HepG2 (cell line): ENCODE data around the gene CTSA. TPM values are rescaled to one million over a fixed set of nuclear protein-coding genes. Genes with fewer than 3 reads are reported as not detected.
A peak's percentile ranks its signal among the peaks of the same experiment; 100 is the strongest.

ENCODE experiments used
- ATAC-seq: fragments of 200-7000 bp; cut with Tn5 transposase; 3 replicates; pipeline ENCODE4 v1.9.1; 2020; ENCODE audit warnings: mild to moderate bottlenecking, moderate library complexity
- BruUV-seq: library from RNA; stranded (reverse); fragments of 400-500 nt; replicated peaks from 2 replicates; lab custom pipeline; 2021; lab: Mats Ljungman, UMichigan
- CTCF ChIA-PET: fragments of 300-600 bp; formaldehyde crosslinking; extraction: SDS; loops from one replicate; lab custom pipeline; 2021; ENCODE audit warnings: low total read pairs, inconsistent platforms, low intra/inter-chr PET ratio; lab: Yijun Ruan, JAX
- POLR2A ChIA-PET: fragments of 350-600 bp; sonication (Branson Sonifier 250); formaldehyde crosslinking; loops from one replicate; lab custom pipeline; 2020; ENCODE audit warnings: antibody characterized with exemption, inconsistent platforms; lab: Yijun Ruan, JAX
- DNase-seq: peaks from one replicate; pipeline ENCODE4 v3.0.0-alpha.2; 2015; ENCODE audit warnings: low spot score
- FAIRE-seq: peaks from 3 replicates; lab custom pipeline; 2011; peaks lifted over from hg19 to GRCh38; lab: Jason Lieb, UNC
- H2AFZ ChIP-seq: one replicate; pipeline ENCODE4 v1.6.1; 2011; ENCODE audit warnings: low read length, inconsistent platforms
- H3K27ac ChIP-seq: fragments of 300-600 bp; 3 replicates; pipeline ENCODE4 v1.8.0; 2011; ENCODE audit warnings: mixed run types, mild to moderate bottlenecking, mixed read lengths, low read length, inconsistent platforms; ENCODE audit not compliant: insufficient read depth; ENCODE audit errors: extremely low read length
- H3K27me3 ChIP-seq, 2 experiments: fragments of 200-600 bp in 1 of 2; 2 replicates in 1 of 2; 3 replicates in 1 of 2; pipeline versions ENCODE4 v1.6.0 to v1.8.0; 2011; ENCODE audit warnings: low read length in 2 of 2, mild to moderate bottlenecking in 2 of 2, moderate library complexity in 2 of 2, inconsistent platforms in 1 of 2; ENCODE audit not compliant: insufficient read depth in 2 of 2, control insufficient read depth in 1 of 2
- H3K36me3 ChIP-seq, 2 experiments: fragments of 200-600 bp in 1 of 2; replicated peaks in 1 of 2; 2 replicates in 1 of 2; 3 replicates in 1 of 2; pipeline versions ENCODE4 v1.5.1 to v1.8.0; 2011; ENCODE audit warnings: low read length in 2 of 2, inconsistent platforms in 1 of 2; ENCODE audit not compliant: insufficient read depth in 2 of 2, control insufficient read depth in 1 of 2
- H3K4me1 ChIP-seq: 2 replicates; pipeline ENCODE4 v1.5.1; 2012; ENCODE audit warnings: low read length, inconsistent platforms; ENCODE audit not compliant: insufficient read depth
- H3K4me2 ChIP-seq: 2 replicates; pipeline ENCODE4 v1.6.0; 2011; ENCODE audit warnings: low read depth, low read length, inconsistent platforms
- H3K4me3 ChIP-seq, 3 experiments: fragments of 200-600 bp in 1 of 3; sonication (generic), shearing (Covaris generic) in 1 of 3; replicated peaks in 1 of 3; 2 replicates each; pipeline ENCODE4 v1.5.1; 2011 to 2016; ENCODE audit warnings: low read length in 3 of 3, inconsistent platforms in 2 of 3, low read depth in 2 of 3, mild to moderate bottlenecking in 2 of 3, control low read depth in 1 of 3, mixed read lengths in 1 of 3; ENCODE audit not compliant: insufficient read depth in 1 of 3
- H3K79me2 ChIP-seq: one replicate; pipeline ENCODE4 v1.6.1; 2011; ENCODE audit warnings: low read length, inconsistent platforms; ENCODE audit not compliant: insufficient read depth
- H3K9ac ChIP-seq: 2 replicates; pipeline ENCODE4 v1.6.0; 2011; ENCODE audit warnings: mild to moderate bottlenecking, low read depth, low read length, inconsistent platforms; ENCODE audit not compliant: insufficient read depth
- H3K9me3 ChIP-seq: 2 replicates; pipeline ENCODE4 v1.5.1; 2012; ENCODE audit warnings: mild to moderate bottlenecking, low read length
- H4K20me1 ChIP-seq: 2 replicates; pipeline ENCODE4 v1.6.0; 2011; ENCODE audit warnings: inconsistent platforms, mild to moderate bottlenecking, low read length, moderate library complexity; ENCODE audit not compliant: insufficient read depth
- CHD4 ChIP-seq: fragments of 200-600 bp; sonication (generic); IDR thresholded peaks from 2 replicates; pipeline ENCODE4 v1.7.0; 2017; ENCODE audit warnings: mild to moderate bottlenecking, low read length, borderline replicate concordance
- DNMT3B ChIP-seq: conservative IDR thresholded peaks from 2 replicates; pipeline ENCODE4 v1.6.1; 2016; ENCODE audit warnings: missing biosample characterization, control low read depth
- GFI1 ChIP-seq: sonication (generic); formaldehyde crosslinking; IDR thresholded peaks from 2 replicates; pipeline ENCODE4 v1.5.0; 2020; ENCODE audit warnings: missing genetic modification reagents, mild to moderate bottlenecking, borderline replicate concordance
- IKZF1 ChIP-seq: fragments of 450-650 bp; IDR thresholded peaks from 2 replicates; pipeline ENCODE4 v1.7.1; 2016
- NR2C2 ChIP-seq: sonication (generic); formaldehyde crosslinking; IDR thresholded peaks from 2 replicates; pipeline ENCODE4 v1.4.0; 2020; ENCODE audit warnings: missing genetic modification reagents, mild to moderate bottlenecking, moderate library complexity, borderline replicate concordance
- ONECUT2 ChIP-seq: sonication (generic); formaldehyde crosslinking; IDR thresholded peaks from 2 replicates; pipeline ENCODE4 v1.4.0; 2020; ENCODE audit warnings: missing genetic modification reagents
- RARG ChIP-seq: sonication (generic); formaldehyde crosslinking; IDR thresholded peaks from 2 replicates; pipeline ENCODE4 v1.4.0; 2020; ENCODE audit warnings: low read depth, mild to moderate bottlenecking, missing genetic modification reagents
- TARDBP ChIP-seq: sonication (generic); formaldehyde crosslinking; IDR thresholded peaks from 2 replicates; pipeline ENCODE4 v1.8.0; 2022; ENCODE audit warnings: mild to moderate bottlenecking, missing genetic modification reagents
- ZNF24 ChIP-seq: fragments of 450-650 bp; IDR thresholded peaks from 2 replicates; pipeline ENCODE4 v1.6.1; 2017; ENCODE audit warnings: antibody characterized with exemption, mild to moderate bottlenecking
- ZNF546 ChIP-seq: sonication (generic); formaldehyde crosslinking; conservative IDR thresholded peaks from 2 replicates; pipeline ENCODE4 v1.8.1; 2023; ENCODE audit warnings: mild to moderate bottlenecking, missing genetic modification reagents
- ZNF883 ChIP-seq: sonication (generic); formaldehyde crosslinking; IDR thresholded peaks from 2 replicates; pipeline ENCODE4 v1.5.1; 2020; ENCODE audit warnings: mild to moderate bottlenecking, missing genetic modification reagents; ENCODE audit errors: not compliant biosample characterization
- ZZZ3 ChIP-seq: sonication (generic); formaldehyde crosslinking; IDR thresholded peaks from 2 replicates; pipeline ENCODE4 v1.4.0; 2020; ENCODE audit warnings: missing genetic modification reagents, mild to moderate bottlenecking, borderline replicate concordance
- WGBS: methylation state at CpG from one replicate; pipeline ENCODE4 v1.1.6; 2017; ENCODE audit warnings: low lambda C conversion rate; 5-methylcytosine and 5-hydroxymethylcytosine counted together
- in situ Hi-C: cut with HindIII; loops from 2 replicates; pipeline ENCODE4 v1.10.0; 2017; ENCODE audit warnings: low pct_unique_long_range_greater_than_20kb; ENCODE audit not compliant: extremely low pct_ligation_motif_present
- intact Hi-C: fragments of 100-400 bp; cut with micrococcal nuclease; formaldehyde crosslinking; loops from one replicate; pipeline ENCODE4 v1.10.0; 2022; ENCODE audit not compliant: unreplicated experiment
- polyA plus RNA-seq, 8 experiments: library from polyadenylated mRNA; depleted of rRNA in 3 of 8; stranded (reverse) in 7 of 8; unstranded in 1 of 8; fragments of >200 nt; fragmentation: Illumina TruSeq in 4 of 8; extraction: Trizol in 4 of 8; gene quantifications; 2 replicates each; pipeline versions ENCODE4 v1.2.1 to v1.2.3, GENCODE V29; 2011 to 2016; ENCODE audit warnings: low read depth in 4 of 8, missing spikeins in 1 of 8, mixed read lengths in 1 of 8; ENCODE audit not compliant: insufficient read depth in 1 of 8
- total RNA-seq, 5 experiments: library from RNA; depleted of rRNA; stranded (reverse); fragments of >200 nt; fragmentation: Illumina TruSeq; extraction: Trizol; gene quantifications; 2 replicates each; pipeline ENCODE4 v1.2.3, GENCODE V29; 2016; ENCODE audit warnings: low read depth in 1 of 5
- TF ChIP-seq, protein P1 (sequence below): sonication (generic); formaldehyde crosslinking; IDR thresholded peaks from 2 replicates; pipeline ENCODE4 v1.9.0; 2022; ENCODE audit warnings: missing genetic modification reagents, mild to moderate bottlenecking, borderline replicate concordance
- TF ChIP-seq, protein P2 (sequence below), 2 experiments: fragments of 450-650 bp in 1 of 2; sonication (generic) in 1 of 2; formaldehyde crosslinking; IDR thresholded peaks; 2 replicates each; pipeline versions ENCODE4 v1.5.0 to v1.8.0; 2020 to 2022; ENCODE audit warnings: mild to moderate bottlenecking in 1 of 2, missing genetic modification reagents in 1 of 2
- TF ChIP-seq, protein P3 (sequence below): sonication (generic); formaldehyde crosslinking; IDR thresholded peaks from 2 replicates; pipeline ENCODE4 v1.4.0; 2020; ENCODE audit warnings: low read depth, mild to moderate bottlenecking, missing genetic modification reagents
- TF ChIP-seq, protein P4 (sequence below): sonication (generic); formaldehyde crosslinking; IDR thresholded peaks from 2 replicates; pipeline ENCODE4 v1.5.1; 2020; ENCODE audit warnings: mild to moderate bottlenecking, missing genetic modification reagents, moderate library complexity
- TF ChIP-seq, protein P5 (sequence below): sonication (generic); formaldehyde crosslinking; IDR thresholded peaks from 2 replicates; pipeline ENCODE4 v1.8.1; 2022; ENCODE audit warnings: low read depth, mild to moderate bottlenecking, missing genetic modification reagents

CTSA gene
- total and polyA plus RNA-seq, 2 of the 13 experiments (the other 11 are each of a cell fraction or from before 2014, with no cell fraction given), result 202 to 231 TPM

GRCh38 chr20:45883100-45883469 lies 8.1 kb upstream of the CTSA start:
- no peak overlapping the region for H3K27ac ChIP-seq
- no peak for DNase-seq
- H3K4me3 ChIP-seq, result no peak overlapping the region
- peaks cover 22% of the 10 kb centered on the region for H3K4me1 ChIP-seq
- POLR2A ChIA-PET, result interaction anchor here (0.7 to 7.5 kb wide), 13 partner anchors 8 to 88 kb away, joined by 3 to 129 read pairs (median 14); partner anchors contain the start of genes ACOT8, CTSA, NEURL2 and PCIF1
- no peak for FAIRE-seq
- H3K9me3 ChIP-seq, result no peaks in the 10 kb centered on the region
- H3K36me3 ChIP-seq, result peaks cover 17 to 41% of the 10 kb centered on the region in 2 experiments
- H2AFZ ChIP-seq, result no peak overlapping the region
- no peaks in the 10 kb centered on the region for H4K20me1 ChIP-seq
- no peak overlapping the region for H3K4me2 ChIP-seq
- CTCF ChIA-PET, result no interaction called here
- in situ Hi-C loops (no loop called here), intact Hi-C loops (loop anchor here (5.0 to 10.0 kb wide), 2 partner anchors 51 to 88 kb away; partner anchors contain the start of genes DNTTIP1, SNX21 and WFDC3)
- ATAC-seq, result no peak
- no TSS peak for BruUV-seq
- no peak overlapping the region for H3K9ac ChIP-seq
- peaks cover 16% of the 10 kb centered on the region for H3K79me2 ChIP-seq
- no peaks in the 10 kb centered on the region; a peak in 1 of 5 replicates for H3K27me3 ChIP-seq
- WGBS, result 94% methylated on average over 9 of the region's 9 CpGs
- no peak for TF ChIP-seq RARG (CRISPR knock-in tag)
- TF ChIP-seq, protein P1, sequence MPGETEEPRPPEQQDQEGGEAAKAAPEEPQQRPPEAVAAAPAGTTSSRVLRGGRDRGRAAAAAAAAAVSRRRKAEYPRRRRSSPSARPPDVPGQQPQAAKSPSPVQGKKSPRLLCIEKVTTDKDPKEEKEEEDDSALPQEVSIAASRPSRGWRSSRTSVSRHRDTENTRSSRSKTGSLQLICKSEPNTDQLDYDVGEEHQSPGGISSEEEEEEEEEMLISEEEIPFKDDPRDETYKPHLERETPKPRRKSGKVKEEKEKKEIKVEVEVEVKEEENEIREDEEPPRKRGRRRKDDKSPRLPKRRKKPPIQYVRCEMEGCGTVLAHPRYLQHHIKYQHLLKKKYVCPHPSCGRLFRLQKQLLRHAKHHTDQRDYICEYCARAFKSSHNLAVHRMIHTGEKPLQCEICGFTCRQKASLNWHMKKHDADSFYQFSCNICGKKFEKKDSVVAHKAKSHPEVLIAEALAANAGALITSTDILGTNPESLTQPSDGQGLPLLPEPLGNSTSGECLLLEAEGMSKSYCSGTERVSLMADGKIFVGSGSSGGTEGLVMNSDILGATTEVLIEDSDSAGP (CRISPR knock-in tag), result no peak
- TF ChIP-seq ZZZ3 (CRISPR knock-in tag), result no peak
- TF ChIP-seq ZNF24, result no peak
- TF ChIP-seq CHD4, result no peak
- no peak for TF ChIP-seq NR2C2
- TF ChIP-seq TARDBP (CRISPR knock-in tag), result 0 out of 2 replicates have a peak, but pooled peaks have one; percentile 34
- TF ChIP-seq ZNF883 (CRISPR knock-in tag), result peak; percentile 63
- TF ChIP-seq ZNF546 (CRISPR knock-in tag), result no peak
- TF ChIP-seq, protein P2, sequence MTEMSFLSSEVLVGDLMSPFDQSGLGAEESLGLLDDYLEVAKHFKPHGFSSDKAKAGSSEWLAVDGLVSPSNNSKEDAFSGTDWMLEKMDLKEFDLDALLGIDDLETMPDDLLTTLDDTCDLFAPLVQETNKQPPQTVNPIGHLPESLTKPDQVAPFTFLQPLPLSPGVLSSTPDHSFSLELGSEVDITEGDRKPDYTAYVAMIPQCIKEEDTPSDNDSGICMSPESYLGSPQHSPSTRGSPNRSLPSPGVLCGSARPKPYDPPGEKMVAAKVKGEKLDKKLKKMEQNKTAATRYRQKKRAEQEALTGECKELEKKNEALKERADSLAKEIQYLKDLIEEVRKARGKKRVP (CRISPR knock-in tag; IDR thresholded peaks at IDR 0.05), result no peak
- no peak for TF ChIP-seq DNMT3B (CRISPR knock-in tag)
- TF ChIP-seq ONECUT2, result no peak
- TF ChIP-seq GFI1 (CRISPR knock-in tag), result no peak
- TF ChIP-seq IKZF1, result no peak
- TF ChIP-seq, protein P3, sequence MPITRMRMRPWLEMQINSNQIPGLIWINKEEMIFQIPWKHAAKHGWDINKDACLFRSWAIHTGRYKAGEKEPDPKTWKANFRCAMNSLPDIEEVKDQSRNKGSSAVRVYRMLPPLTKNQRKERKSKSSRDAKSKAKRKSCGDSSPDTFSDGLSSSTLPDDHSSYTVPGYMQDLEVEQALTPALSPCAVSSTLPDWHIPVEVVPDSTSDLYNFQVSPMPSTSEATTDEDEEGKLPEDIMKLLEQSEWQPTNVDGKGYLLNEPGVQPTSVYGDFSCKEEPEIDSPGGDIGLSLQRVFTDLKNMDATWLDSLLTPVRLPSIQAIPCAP (CRISPR knock-in tag), result no peak
- TF ChIP-seq, protein P4, sequence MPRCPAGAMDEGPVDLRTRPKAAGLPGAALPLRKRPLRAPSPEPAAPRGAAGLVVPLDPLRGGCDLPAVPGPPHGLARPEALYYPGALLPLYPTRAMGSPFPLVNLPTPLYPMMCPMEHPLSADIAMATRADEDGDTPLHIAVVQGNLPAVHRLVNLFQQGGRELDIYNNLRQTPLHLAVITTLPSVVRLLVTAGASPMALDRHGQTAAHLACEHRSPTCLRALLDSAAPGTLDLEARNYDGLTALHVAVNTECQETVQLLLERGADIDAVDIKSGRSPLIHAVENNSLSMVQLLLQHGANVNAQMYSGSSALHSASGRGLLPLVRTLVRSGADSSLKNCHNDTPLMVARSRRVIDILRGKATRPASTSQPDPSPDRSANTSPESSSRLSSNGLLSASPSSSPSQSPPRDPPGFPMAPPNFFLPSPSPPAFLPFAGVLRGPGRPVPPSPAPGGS, result 0 out of 2 replicates have a peak, but pooled peaks have one; percentile 35
- TF ChIP-seq, protein P5, sequence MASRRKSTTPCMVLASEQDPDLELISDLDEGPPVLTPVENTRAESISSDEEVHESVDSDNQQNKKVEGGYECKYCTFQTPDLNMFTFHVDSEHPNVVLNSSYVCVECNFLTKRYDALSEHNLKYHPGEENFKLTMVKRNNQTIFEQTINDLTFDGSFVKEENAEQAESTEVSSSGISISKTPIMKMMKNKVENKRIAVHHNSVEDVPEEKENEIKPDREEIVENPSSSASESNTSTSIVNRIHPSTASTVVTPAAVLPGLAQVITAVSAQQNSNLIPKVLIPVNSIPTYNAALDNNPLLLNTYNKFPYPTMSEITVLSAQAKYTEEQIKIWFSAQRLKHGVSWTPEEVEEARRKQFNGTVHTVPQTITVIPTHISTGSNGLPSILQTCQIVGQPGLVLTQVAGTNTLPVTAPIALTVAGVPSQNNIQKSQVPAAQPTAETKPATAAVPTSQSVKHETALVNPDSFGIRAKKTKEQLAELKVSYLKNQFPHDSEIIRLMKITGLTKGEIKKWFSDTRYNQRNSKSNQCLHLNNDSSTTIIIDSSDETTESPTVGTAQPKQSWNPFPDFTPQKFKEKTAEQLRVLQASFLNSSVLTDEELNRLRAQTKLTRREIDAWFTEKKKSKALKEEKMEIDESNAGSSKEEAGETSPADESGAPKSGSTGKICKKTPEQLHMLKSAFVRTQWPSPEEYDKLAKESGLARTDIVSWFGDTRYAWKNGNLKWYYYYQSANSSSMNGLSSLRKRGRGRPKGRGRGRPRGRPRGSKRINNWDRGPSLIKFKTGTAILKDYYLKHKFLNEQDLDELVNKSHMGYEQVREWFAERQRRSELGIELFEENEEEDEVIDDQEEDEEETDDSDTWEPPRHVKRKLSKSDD, result peak; percentile 42; the same call in 1 of the 2 replicates
